Measurements from ENCODE around the gene TFPT. TPM values are rescaled to one million over a fixed set of nuclear protein-coding genes. Genes with fewer than 3 reads are reported as not detected.

Gene TFPT
- total RNA-seq, 2 experiments from 2014 or later: 27.1 to 31.6 TPM

GRCh38 chr19:54094426-54095000, 20.9 kb downstream of the TFPT start:
- Mint-ChIP-seq H3K27me3 (peaks cover 14% of the 10 kb centered on the region), H3K36me3 (no peaks in the 10 kb centered on the region), H3K27ac (no peak overlapping the region), H3K4me3 (no peak overlapping the region), H3K4me1 (ENCODE audit: low read depth) (peaks cover 5% of the 10 kb centered on the region), H3K9me3 (no peaks in the 10 kb centered on the region)
- POLR2A ChIA-PET: no interaction called here
- intact Hi-C loops (cut with micrococcal nuclease): no loop called here
- CTCF ChIA-PET: interaction anchor here (0.6 to 0.8 kb wide), 3 partner anchors 64 to 254 kb away, joined by 3 to 4 read pairs (median 4); no protein-coding TSS in a partner anchor
- DNase-seq: no peak

GRCh38 chr19:54084410-54084809, 31.0 kb downstream of the TFPT start:
- ChIA-PET CTCF (no interaction called here), POLR2A (no interaction called here)
- H3K36me3 Mint-ChIP-seq: peaks cover 2% of the 10 kb centered on the region
- H3K9me3 Mint-ChIP-seq: peaks cover 14% of the 10 kb centered on the region
- DNase-seq: no peak
- H3K4me1 Mint-ChIP-seq (ENCODE audit: low read depth): no peaks in the 10 kb centered on the region
- H3K4me3 Mint-ChIP-seq: no peak overlapping the region
- H3K27me3 Mint-ChIP-seq: peaks cover 5% of the 10 kb centered on the region
- no peak overlapping the region for H3K27ac Mint-ChIP-seq
- intact Hi-C loops (cut with micrococcal nuclease): no loop called here

- Mint-ChIP-seq H3K4me1 (ENCODE audit: low read depth) (no peaks in the 10 kb centered on the region), H3K36me3 (peaks cover 2% of the 10 kb centered on the region), H3K9me3 (peaks cover 14% of the 10 kb centered on the region), H3K27ac (no peak within 1 kb of the TSS), H3K27me3 (peaks cover 6% of the 10 kb centered on the region), H3K4me3 (no peak within 1 kb of the TSS)
- intact Hi-C loops (cut with micrococcal nuclease): no loop called here
- POLR2A ChIA-PET: no interaction called here
- DNase-seq: no peak
- CTCF ChIA-PET: no interaction called here
These were observed 34.4 kb downstream of the TFPT start, which contains the start of gene TARM1 for GRCh38 chr19:54081032-54081431. Gene TARM1 (minus strand): TSS chr19:54081365. CDS start chr19:54081340, 25 bp downstream.

GRCh38 chr19:54077334-54077733, 38.1 kb downstream of the TFPT start:
- ChIA-PET CTCF (no interaction called here), POLR2A (no interaction called here)
- no peak for DNase-seq
- Mint-ChIP-seq H3K36me3 (no peaks in the 10 kb centered on the region), H3K27me3 (peaks cover 3% of the 10 kb centered on the region), H3K9me3 (peaks cover 7% of the 10 kb centered on the region), H3K27ac (no peak overlapping the region), H3K4me1 (ENCODE audit: low read depth) (no peaks in the 10 kb centered on the region), H3K4me3 (no peak overlapping the region)
- intact Hi-C loops (cut with micrococcal nuclease): no loop called here

GRCh38 chr19:54074851-54075250, 40.6 kb downstream of the TFPT start:
- H3K4me1 Mint-ChIP-seq (ENCODE audit: low read depth): no peaks in the 10 kb centered on the region
- peaks cover 4% of the 10 kb centered on the region for H3K27me3 Mint-ChIP-seq
- H3K9me3 Mint-ChIP-seq: no peaks in the 10 kb centered on the region
- no peak overlapping the region for H3K27ac Mint-ChIP-seq
- no peak overlapping the region for H3K4me3 Mint-ChIP-seq
- intact Hi-C loops (cut with micrococcal nuclease): no loop called here
- ChIA-PET CTCF (no interaction called here), POLR2A (no interaction called here)
- H3K36me3 Mint-ChIP-seq: no peaks in the 10 kb centered on the region
- no peak for DNase-seq

GRCh38 chr19:54073829-54074228, 41.6 kb downstream of the TFPT start:
- Mint-ChIP-seq H3K4me1 (ENCODE audit: low read depth) (no peaks in the 10 kb centered on the region), H3K9me3 (peaks cover 5% of the 10 kb centered on the region), H3K27ac (no peak overlapping the region), H3K27me3 (peaks cover 6% of the 10 kb centered on the region), H3K4me3 (no peak overlapping the region), H3K36me3 (no peaks in the 10 kb centered on the region)
- no peak for DNase-seq
- CTCF ChIA-PET: no interaction called here
- intact Hi-C loops (cut with micrococcal nuclease): no loop called here
- POLR2A ChIA-PET: no interaction called here

GRCh38 chr19:54069470-54069869, 46.0 kb downstream of the TFPT start:
- intact Hi-C loops (cut with micrococcal nuclease): no loop called here
- no peak overlapping the region for H3K27ac Mint-ChIP-seq
- H3K4me1 Mint-ChIP-seq (ENCODE audit: low read depth): no peaks in the 10 kb centered on the region
- no peaks in the 10 kb centered on the region for H3K36me3 Mint-ChIP-seq
- no peak for DNase-seq
- ChIA-PET CTCF (no interaction called here), POLR2A (no interaction called here)
- H3K9me3 Mint-ChIP-seq: peaks cover 5% of the 10 kb centered on the region
- H3K4me3 Mint-ChIP-seq: no peak overlapping the region
- H3K27me3 Mint-ChIP-seq: peaks cover 11% of the 10 kb centered on the region

GRCh38 chr19:54063350-54064116, 51.9 kb downstream of the TFPT start, which contains the start of gene VSTM1:
Gene VSTM1 (minus strand): TSS chr19:54063897. CDS start chr19:54063777, 120 bp downstream.
- peaks cover 13% of the 10 kb centered on the region for H3K27me3 Mint-ChIP-seq
- CTCF ChIA-PET: interaction anchor here (0.8 kb wide), 1 partner anchor 512 kb away, joined by 3 read pairs; no protein-coding TSS in a partner anchor
- H3K4me3 Mint-ChIP-seq: no peak within 1 kb of the TSS
- no peaks in the 10 kb centered on the region for H3K9me3 Mint-ChIP-seq
- no peak within 1 kb of the TSS for H3K27ac Mint-ChIP-seq
- intact Hi-C loops (cut with micrococcal nuclease): no loop called here
- no peaks in the 10 kb centered on the region for H3K36me3 Mint-ChIP-seq
- H3K4me1 Mint-ChIP-seq (ENCODE audit: low read depth): no peaks in the 10 kb centered on the region
- no peak for DNase-seq
- POLR2A ChIA-PET: no interaction called here

- CTCF ChIA-PET: interaction anchor here (0.8 kb wide), 1 partner anchor 513 kb away, joined by 3 read pairs; no protein-coding TSS in a partner anchor
- POLR2A ChIA-PET: no interaction called here
- Mint-ChIP-seq H3K27ac (no peak overlapping the region), H3K4me3 (no peak overlapping the region), H3K36me3 (no peaks in the 10 kb centered on the region), H3K27me3 (peaks cover 13% of the 10 kb centered on the region), H3K9me3 (no peaks in the 10 kb centered on the region), H3K4me1 (ENCODE audit: low read depth) (no peaks in the 10 kb centered on the region)
- no peak for DNase-seq
- intact Hi-C loops (cut with micrococcal nuclease): no loop called here
These were observed 52.8 kb downstream of the TFPT start for GRCh38 chr19:54062643-54063042.

Other genes starting within 250 kb of the TFPT start
- 10 to 100 TPM; 40.3 to 45.5 TPM for gene MYADM, start 247.8 kb downstream of the TFPT start, total RNA-seq
- not detected for gene PRKCG, start 233.5 kb downstream of the TFPT start, total RNA-seq
- gene CACNG7, start 206.4 kb downstream of the TFPT start, total RNA-seq: not detected
- gene CACNG8, start 152.7 kb downstream of the TFPT start, total RNA-seq: under 1 TPM in 1 of 2 experiments, not detected in 1; 0.02 TPM
- not detected for gene CACNG6, start 124.0 kb downstream of the TFPT start, total RNA-seq
- not detected for gene VSTM1, start 51.8 kb downstream of the TFPT start, total RNA-seq
- not detected for gene TARM1, start 34.3 kb downstream of the TFPT start, total RNA-seq
- gene OSCAR, start 14.9 kb downstream of the TFPT start, total RNA-seq: under 1 TPM; 0.29 to 0.59 TPM
- 100 to 1,000 TPM; 106 to 113 TPM for gene NDUFA3, start 12.8 kb downstream of the TFPT start, total RNA-seq
- 10 to 100 TPM; 74.4 to 74.6 TPM for gene PRPF31, start 97 bp upstream of the TFPT start, total RNA-seq
- gene CNOT3, start 22.1 kb upstream of the TFPT start, total RNA-seq: 10 to 100 TPM; 54.6 to 58.7 TPM
- gene LENG1, start 44.1 kb upstream of the TFPT start, total RNA-seq: 1 to 10 TPM; 4.7 to 5.3 TPM
- gene TMC4, start 57.5 kb upstream of the TFPT start, total RNA-seq: under 1 TPM; 0.26 to 0.27 TPM
- 100 to 1,000 TPM; 107 to 112 TPM for gene MBOAT7, start 73.9 kb upstream of the TFPT start, total RNA-seq
- 10 to 100 TPM; 15.5 to 16.3 TPM for gene TSEN34, start 75.7 kb upstream of the TFPT start, total RNA-seq
- 1,000 to 10,000 TPM; 1,595 to 1,653 TPM for gene RPS9, start 85.2 kb upstream of the TFPT start, total RNA-seq
- gene LILRB3, start 107.3 kb upstream of the TFPT start, total RNA-seq: 1 to 10 TPM in 1 of 2 experiments, under 1 TPM in 1; 0.68 to 1.6 TPM
- gene LILRA6, start 127.1 kb upstream of the TFPT start, total RNA-seq: under 1 TPM in 1 of 2 experiments, not detected in 1; 0.26 TPM
- gene LILRB5, start 141.6 kb upstream of the TFPT start, total RNA-seq: not detected
- gene LILRB2, start 165.5 kb upstream of the TFPT start, total RNA-seq: not detected
- gene LILRA5, start 197.5 kb upstream of the TFPT start, total RNA-seq: not detected
- gene LILRA4, start 223.5 kb upstream of the TFPT start, total RNA-seq: not detected
- 1 to 10 TPM; 4.9 to 5.7 TPM for gene LAIR1, start 249.3 kb upstream of the TFPT start, total RNA-seq